GM19240 (cell line): ENCODE results near the gene FN1.

Experiments
- DNase-seq: peaks from one replicate; pipeline ENCODE4 v3.0.0; 2011; ENCODE audit warnings: low spot score; ENCODE audit not compliant: insufficient read length

The FN1 gene

GRCh38 chr2:215441560-215442400 lies 5.9 kb upstream of the FN1 start:
- no peak for DNase-seq

GRCh38 chr2:215439980-215440512 lies 4.2 kb upstream of the FN1 start:
- DNase-seq = no peak

GRCh38 chr2:215439404-215439803 lies 3.5 kb upstream of the FN1 start:
- DNase-seq = no peak

- no peak for DNase-seq
These were observed 1.7 kb upstream of the FN1 start for GRCh38 chr2:215437614-215438013.

- no peak for DNase-seq
These were observed 1.1 kb upstream of the FN1 start for GRCh38 chr2:215436705-215437565.

- DNase-seq = no peak
These were observed 493 bp downstream of the FN1 start for GRCh38 chr2:215435280-215435869.

GRCh38 chr2:215434447-215435279 lies 1.2 kb downstream of the FN1 start:
- no peak for DNase-seq

- no peak for DNase-seq
These were observed 2.9 kb downstream of the FN1 start for GRCh38 chr2:215432759-215433594.

- DNase-seq = no peak
These were observed 3.8 kb downstream of the FN1 start for GRCh38 chr2:215431778-215432758.

GRCh38 chr2:215431290-215431689 lies 4.6 kb downstream of the FN1 start:
- no peak for DNase-seq

- no peak for DNase-seq
These were observed 5.2 kb downstream of the FN1 start for GRCh38 chr2:215430528-215431187.

GRCh38 chr2:215429424-215429823 lies 6.4 kb downstream of the FN1 start:
- no peak for DNase-seq

- DNase-seq = no peak
These were observed 7.6 kb downstream of the FN1 start for GRCh38 chr2:215428060-215428910.

- DNase-seq = no peak
These were observed 8.3 kb downstream of the FN1 start for GRCh38 chr2:215427585-215427984.

GRCh38 chr2:215425021-215425782 lies 10.7 kb downstream of the FN1 start:
- no peak for DNase-seq

- no peak for DNase-seq
These were observed 11.8 kb downstream of the FN1 start for GRCh38 chr2:215423928-215424540.
